ENCODE results near the gene FKBP5. TPM values are rescaled to one million over a fixed set of nuclear protein-coding genes. Genes with fewer than 3 reads are reported as not detected.

Gene FKBP5
- total and polyA plus RNA-seq, 2 donors (not counting 1 experiment from before 2014, with no cell fraction given): 2.8 to 7.4 TPM

GRCh38 chr6:35557239-35557638, 131.5 kb downstream of the FKBP5 start:
- no peaks in the 10 kb centered on the region for H4K20me1 ChIP-seq (ENCODE audit: control insufficient read depth, insufficient read depth, low read length, poor library complexity, severe bottlenecking)
- no peaks in the 10 kb centered on the region for H3K79me2 ChIP-seq (ENCODE audit: control insufficient read depth, insufficient read depth, low read length)
- no peaks in the 10 kb centered on the region for H3K4me1 ChIP-seq (ENCODE audit: control insufficient read depth in 2 of 2, insufficient read depth in 2 of 2, low read length in 2 of 2)
- ChIA-PET CTCF (interaction anchor here (1.1 kb wide), 1 partner anchor 35 kb away, joined by 3 read pairs; no protein-coding TSS in a partner anchor), POLR2A (no interaction called here)
- ATAC-seq (ENCODE audit: low read depth) (no peak), DNase-seq (no peak)
- TF ChIP-seq, protein P1, sequence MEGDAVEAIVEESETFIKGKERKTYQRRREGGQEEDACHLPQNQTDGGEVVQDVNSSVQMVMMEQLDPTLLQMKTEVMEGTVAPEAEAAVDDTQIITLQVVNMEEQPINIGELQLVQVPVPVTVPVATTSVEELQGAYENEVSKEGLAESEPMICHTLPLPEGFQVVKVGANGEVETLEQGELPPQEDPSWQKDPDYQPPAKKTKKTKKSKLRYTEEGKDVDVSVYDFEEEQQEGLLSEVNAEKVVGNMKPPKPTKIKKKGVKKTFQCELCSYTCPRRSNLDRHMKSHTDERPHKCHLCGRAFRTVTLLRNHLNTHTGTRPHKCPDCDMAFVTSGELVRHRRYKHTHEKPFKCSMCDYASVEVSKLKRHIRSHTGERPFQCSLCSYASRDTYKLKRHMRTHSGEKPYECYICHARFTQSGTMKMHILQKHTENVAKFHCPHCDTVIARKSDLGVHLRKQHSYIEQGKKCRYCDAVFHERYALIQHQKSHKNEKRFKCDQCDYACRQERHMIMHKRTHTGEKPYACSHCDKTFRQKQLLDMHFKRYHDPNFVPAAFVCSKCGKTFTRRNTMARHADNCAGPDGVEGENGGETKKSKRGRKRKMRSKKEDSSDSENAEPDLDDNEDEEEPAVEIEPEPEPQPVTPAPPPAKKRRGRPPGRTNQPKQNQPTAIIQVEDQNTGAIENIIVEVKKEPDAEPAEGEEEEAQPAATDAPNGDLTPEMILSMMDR (IDR thresholded peaks at IDR 0.05): no peak
- TF ChIP-seq EZH2 (IDR thresholded peaks at IDR 0.05; ENCODE audit: borderline replicate concordance, insufficient read depth, low read depth, low read length, poor library complexity, severe bottlenecking): no peak
- peaks cover 16% of the 10 kb centered on the region for H3K27me3 Mint-ChIP-seq
- no peaks in the 10 kb centered on the region for H3K36me3 ChIP-seq (replicated peaks in 1 of 2; ENCODE audit: control extremely low read depth in 1 of 2, control insufficient read depth in 1 of 2, extremely low read depth in 1 of 2, insufficient read depth in 2 of 2, low read length in 1 of 2)
- no peak overlapping the region for H3K4me3 Mint-ChIP-seq
- no peak overlapping the region for H3K9ac ChIP-seq (ENCODE audit: low read length)
- H3K4me3 ChIP-seq (ENCODE audit: control extremely low read depth in 1 of 5, extremely low read depth in 1 of 5, insufficient read depth in 1 of 5, low read depth in 2 of 5, low read length in 4 of 5): no peak overlapping the region
- H3K4me2 ChIP-seq (replicated peaks; ENCODE audit: low read depth, low read length, poor library complexity, severe bottlenecking): no peak overlapping the region
- no peak overlapping the region for H3K27ac Mint-ChIP-seq
- intact Hi-C loops (cut with micrococcal nuclease): no loop called here
- no peaks in the 10 kb centered on the region for H3K9me3 ChIP-seq (ENCODE audit: control extremely low read depth in 1 of 3, control insufficient read depth in 2 of 3, insufficient read depth in 1 of 3, low read length in 2 of 3)
- no peak overlapping the region for H3K27ac ChIP-seq (ENCODE audit: low read length in 2 of 2)
- H3K9me3 Mint-ChIP-seq (ENCODE audit: insufficient read depth): no peaks in the 10 kb centered on the region
- H3K27me3 ChIP-seq (replicated peaks in 1 of 4; ENCODE audit: control extremely low read depth in 1 of 4, control insufficient read depth in 3 of 4, insufficient read depth in 4 of 4, low read length in 3 of 4): peaks cover 0 to 5% (median 1%) of the 10 kb centered on the region in 4 experiments
- H2AFZ ChIP-seq (ENCODE audit: insufficient read depth, low read depth, low read length, poor library complexity, severe bottlenecking): no peak overlapping the region
- peaks cover 5% of the 10 kb centered on the region for H3K4me1 Mint-ChIP-seq
- WGBS (ENCODE audit: insufficient coverage): 48% methylated on average over 4 of the region's 6 CpGs

DNA sequence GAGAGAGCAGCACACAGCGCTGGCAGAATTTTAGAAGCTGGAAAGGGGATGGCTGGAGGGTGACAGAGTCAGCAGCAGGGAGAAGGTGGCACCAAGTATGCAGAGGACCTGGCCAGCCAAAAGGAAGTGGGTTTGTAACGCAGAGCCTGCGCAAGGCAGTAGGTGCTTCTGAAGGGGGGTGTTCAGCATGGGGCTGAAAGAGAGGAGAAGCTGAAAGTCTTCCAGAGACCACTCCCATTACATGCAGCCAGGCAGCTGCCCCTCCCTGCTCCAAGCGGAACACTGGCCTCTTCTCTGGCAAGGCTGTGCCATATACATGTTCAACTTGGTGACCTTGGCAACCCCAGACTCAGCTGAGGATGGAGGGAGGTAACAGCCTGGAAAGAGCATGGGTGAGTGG, 133.9 kb downstream of the FKBP5 start:
- intact Hi-C loops (cut with micrococcal nuclease): no loop called here
- ChIA-PET POLR2A (no interaction called here), CTCF (no interaction called here)
- Mint-ChIP-seq H3K4me3 (no peak overlapping the region), H3K9me3 (ENCODE audit: insufficient read depth) (peaks cover 6% of the 10 kb centered on the region), H3K27me3 (peaks cover 23% of the 10 kb centered on the region), H3K27ac (no peak overlapping the region), H3K4me1 (peaks cover 2% of the 10 kb centered on the region)
- Histone ChIP-seq H3K4me1 (ENCODE audit: control insufficient read depth in 2 of 2, insufficient read depth in 2 of 2, low read length in 2 of 2) (no peaks in the 10 kb centered on the region), H3K79me2 (ENCODE audit: control insufficient read depth, insufficient read depth, low read length) (no peaks in the 10 kb centered on the region), H4K20me1 (ENCODE audit: control insufficient read depth, insufficient read depth, low read length, poor library complexity, severe bottlenecking) (no peaks in the 10 kb centered on the region), H2AFZ (ENCODE audit: insufficient read depth, low read depth, low read length, poor library complexity, severe bottlenecking) (no peak overlapping the region), H3K36me3 (replicated peaks in 1 of 2; ENCODE audit: control extremely low read depth in 1 of 2, control insufficient read depth in 1 of 2, extremely low read depth in 1 of 2, insufficient read depth in 2 of 2, low read length in 1 of 2) (no peaks in the 10 kb centered on the region), H3K27ac (ENCODE audit: low read length in 2 of 2) (no peak overlapping the region), H3K4me3 (ENCODE audit: control extremely low read depth in 1 of 5, extremely low read depth in 1 of 5, insufficient read depth in 1 of 5, low read depth in 2 of 5, low read length in 4 of 5) (no peak overlapping the region), H3K4me2 (replicated peaks; ENCODE audit: low read depth, low read length, poor library complexity, severe bottlenecking) (no peak overlapping the region), H3K9me3 (ENCODE audit: control extremely low read depth in 1 of 3, control insufficient read depth in 2 of 3, insufficient read depth in 1 of 3, low read length in 2 of 3) (peaks cover 3 to 16% (median 10%) of the 10 kb centered on the region in 3 donors), H3K27me3 (replicated peaks in 1 of 4; ENCODE audit: control extremely low read depth in 1 of 4, control insufficient read depth in 3 of 4, insufficient read depth in 4 of 4, low read length in 3 of 4) (peaks cover 0 to 10% (median 1%) of the 10 kb centered on the region in 4 experiments), H3K9ac (ENCODE audit: low read length) (no peak overlapping the region)
- ATAC-seq (ENCODE audit: low read depth): no peak
- no peak for TF ChIP-seq EZH2 (IDR thresholded peaks at IDR 0.05; ENCODE audit: borderline replicate concordance, insufficient read depth, low read depth, low read length, poor library complexity, severe bottlenecking)
- TF ChIP-seq, protein P1 (IDR thresholded peaks at IDR 0.05): no peak
- WGBS (ENCODE audit: insufficient coverage): 97% methylated on average over 2 of the region's 4 CpGs
- DNase-seq: no peak

Measured in B cell (primary cell).